Measurements from ENCODE around the gene NANP. TPM values are rescaled to one million over a fixed set of nuclear protein-coding genes. Genes with fewer than 3 reads are reported as not detected.

Gene NANP
- total and polyA plus RNA-seq, 9 of the 15 experiments (the other 6 are each of a cell fraction or from before 2014, with no cell fraction given) = 5.4 to 8.4 (median 6.9) TPM

DNA sequence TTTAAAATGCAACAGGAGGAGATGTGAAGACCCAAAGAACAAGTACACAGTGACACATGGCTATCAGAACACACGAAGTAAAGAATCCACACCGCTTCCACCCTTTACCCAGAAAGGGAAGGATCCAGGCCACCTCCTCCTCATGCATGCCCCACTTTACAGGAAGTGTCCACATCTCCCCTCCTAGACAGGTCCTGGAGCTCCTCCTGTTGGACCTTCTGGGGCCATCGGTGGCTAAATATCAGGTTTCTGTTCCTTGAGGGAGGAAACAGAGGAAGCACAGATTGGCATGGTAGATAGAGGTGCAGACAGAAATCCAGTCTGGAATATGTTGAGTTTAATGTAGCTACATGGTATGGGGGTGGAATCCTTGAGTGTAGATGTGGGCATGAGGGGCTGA is 49.4 kb downstream of the NANP start:
- no peaks in the 10 kb centered on the region for H3K9me1 ChIP-seq (ENCODE audit: control insufficient read depth, insufficient read depth, low read length)
- intact Hi-C loops (cut with micrococcal nuclease) (loop anchor here (10.0 kb wide), 1 partner anchor 100 kb away; no protein-coding TSS in a partner anchor), in situ Hi-C loops (cut with MboI) (no loop called here)
- no peaks in the 10 kb centered on the region for H4K20me1 ChIP-seq (replicated peaks; ENCODE audit: control insufficient read depth, insufficient read depth, low read length)
- H2AFZ ChIP-seq (ENCODE audit: low read depth, low read length) = no peak overlapping the region
- H3K27ac ChIP-seq (ENCODE audit: extremely low read depth, low read depth, low read length) = no peak overlapping the region
- no peak overlapping the region for H3K9ac ChIP-seq (ENCODE audit: insufficient read depth in 1 of 2, low read depth in 2 of 2, low read length in 2 of 2)
- no peaks in the 10 kb centered on the region for H3K4me1 ChIP-seq (replicated peaks in 1 of 2; ENCODE audit: control insufficient read depth in 2 of 2, insufficient read depth in 2 of 2, low read length in 2 of 2)
- no peak overlapping the region for H3K4me3 ChIP-seq
- H3K4me2 ChIP-seq (ENCODE audit: insufficient read depth, low read length) = no peak overlapping the region
- H3K9me3 ChIP-seq (replicated peaks; ENCODE audit: control insufficient read depth, insufficient read depth, low read depth, low read length) = no peaks in the 10 kb centered on the region
- peaks cover 0 to 20% of the 10 kb centered on the region in 2 experiments; a peak in 2 of 5 replicates for H3K27me3 ChIP-seq (ENCODE audit: control insufficient read depth in 2 of 2, insufficient read depth in 2 of 2, low read length in 2 of 2)
- CTCF ChIA-PET (ENCODE audit: low intra/inter-chr PET ratio) = no interaction called here
- H3K79me2 ChIP-seq (ENCODE audit: control insufficient read depth, insufficient read depth, low read length) = no peaks in the 10 kb centered on the region
- POLR2A ChIA-PET = interaction anchor here (0.9 kb wide), 1 partner anchor 10 kb away, joined by 3 read pairs; no protein-coding TSS in a partner anchor
- DNase-seq (ENCODE audit: extremely low read depth in 1 of 4, low spot score in 3 of 4) (peak in 3 of 4 experiments; percentile 9 to 23 (median 22)), FAIRE-seq (no peak), ATAC-seq (peak; percentile 72)
- 6% methylated on average over 2 of the region's 3 CpGs for WGBS (ENCODE audit: insufficient coverage, low coverage, missing lambda C conversion rate)
- no peaks in the 10 kb centered on the region for H3K36me3 ChIP-seq (ENCODE audit: control insufficient read depth, insufficient read depth, low read length)
- BruUV-seq (replicated peaks) = no TSS peak
- TF ChIP-seq, protein P1, sequence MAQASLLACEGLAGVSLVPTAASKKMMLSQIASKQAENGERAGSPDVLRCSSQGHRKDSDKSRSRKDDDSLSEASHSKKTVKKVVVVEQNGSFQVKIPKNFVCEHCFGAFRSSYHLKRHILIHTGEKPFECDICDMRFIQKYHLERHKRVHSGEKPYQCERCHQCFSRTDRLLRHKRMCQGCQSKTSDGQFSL (CRISPR knock-in tag; IDR thresholded peaks at IDR 0.05) = no peak
- TF ChIP-seq, protein P1 (tag; IDR thresholded peaks at IDR 0.05) = no peak
- TF ChIP-seq, protein P2, sequence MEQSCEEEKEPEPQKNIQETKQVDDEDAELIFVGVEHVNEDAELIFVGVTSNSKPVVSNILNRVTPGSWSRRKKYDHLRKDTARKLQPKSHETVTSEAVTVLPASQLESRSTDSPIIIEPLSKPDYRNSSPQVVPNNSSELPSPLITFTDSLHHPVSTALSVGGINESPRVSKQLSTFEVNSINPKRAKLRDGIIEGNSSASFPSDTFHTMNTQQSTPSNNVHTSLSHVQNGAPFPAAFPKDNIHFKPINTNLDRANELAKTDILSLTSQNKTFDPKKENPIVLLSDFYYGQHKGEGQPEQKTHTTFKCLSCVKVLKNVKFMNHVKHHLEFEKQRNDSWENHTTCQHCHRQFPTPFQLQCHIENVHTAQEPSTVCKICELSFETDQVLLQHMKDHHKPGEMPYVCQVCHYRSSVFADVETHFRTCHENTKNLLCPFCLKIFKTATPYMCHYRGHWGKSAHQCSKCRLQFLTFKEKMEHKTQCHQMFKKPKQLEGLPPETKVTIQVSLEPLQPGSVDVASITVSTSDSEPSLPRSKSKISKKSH (CRISPR knock-in tag; IDR thresholded peaks at IDR 0.05) = no peak
- TF ChIP-seq, protein P3, sequence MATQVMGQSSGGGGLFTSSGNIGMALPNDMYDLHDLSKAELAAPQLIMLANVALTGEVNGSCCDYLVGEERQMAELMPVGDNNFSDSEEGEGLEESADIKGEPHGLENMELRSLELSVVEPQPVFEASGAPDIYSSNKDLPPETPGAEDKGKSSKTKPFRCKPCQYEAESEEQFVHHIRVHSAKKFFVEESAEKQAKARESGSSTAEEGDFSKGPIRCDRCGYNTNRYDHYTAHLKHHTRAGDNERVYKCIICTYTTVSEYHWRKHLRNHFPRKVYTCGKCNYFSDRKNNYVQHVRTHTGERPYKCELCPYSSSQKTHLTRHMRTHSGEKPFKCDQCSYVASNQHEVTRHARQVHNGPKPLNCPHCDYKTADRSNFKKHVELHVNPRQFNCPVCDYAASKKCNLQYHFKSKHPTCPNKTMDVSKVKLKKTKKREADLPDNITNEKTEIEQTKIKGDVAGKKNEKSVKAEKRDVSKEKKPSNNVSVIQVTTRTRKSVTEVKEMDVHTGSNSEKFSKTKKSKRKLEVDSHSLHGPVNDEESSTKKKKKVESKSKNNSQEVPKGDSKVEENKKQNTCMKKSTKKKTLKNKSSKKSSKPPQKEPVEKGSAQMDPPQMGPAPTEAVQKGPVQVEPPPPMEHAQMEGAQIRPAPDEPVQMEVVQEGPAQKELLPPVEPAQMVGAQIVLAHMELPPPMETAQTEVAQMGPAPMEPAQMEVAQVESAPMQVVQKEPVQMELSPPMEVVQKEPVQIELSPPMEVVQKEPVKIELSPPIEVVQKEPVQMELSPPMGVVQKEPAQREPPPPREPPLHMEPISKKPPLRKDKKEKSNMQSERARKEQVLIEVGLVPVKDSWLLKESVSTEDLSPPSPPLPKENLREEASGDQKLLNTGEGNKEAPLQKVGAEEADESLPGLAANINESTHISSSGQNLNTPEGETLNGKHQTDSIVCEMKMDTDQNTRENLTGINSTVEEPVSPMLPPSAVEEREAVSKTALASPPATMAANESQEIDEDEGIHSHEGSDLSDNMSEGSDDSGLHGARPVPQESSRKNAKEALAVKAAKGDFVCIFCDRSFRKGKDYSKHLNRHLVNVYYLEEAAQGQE (IDR thresholded peaks at IDR 0.05; ENCODE audit: borderline replicate concordance) = peak; percentile 38; the same call in 1 of the 2 replicates
- TF ChIP-seq, protein P3 (CRISPR knock-in tag; IDR thresholded peaks at IDR 0.05; ENCODE audit: low read depth) = no peak
- no peak for TF ChIP-seq BMI1 (IDR thresholded peaks at IDR 0.05; ENCODE audit: low read length)
- TF ChIP-seq ZFP36 (IDR thresholded peaks at IDR 0.05; ENCODE audit: low read depth, low read length, partially characterized antibody) = peak; percentile 15
- TF ChIP-seq SPI1 (IDR thresholded peaks at IDR 0.05; ENCODE audit: borderline replicate concordance, low read depth, low read length) = 0 out of 2 replicates have a peak, but pooled peaks have one; percentile 4
- TF ChIP-seq, protein P4, sequence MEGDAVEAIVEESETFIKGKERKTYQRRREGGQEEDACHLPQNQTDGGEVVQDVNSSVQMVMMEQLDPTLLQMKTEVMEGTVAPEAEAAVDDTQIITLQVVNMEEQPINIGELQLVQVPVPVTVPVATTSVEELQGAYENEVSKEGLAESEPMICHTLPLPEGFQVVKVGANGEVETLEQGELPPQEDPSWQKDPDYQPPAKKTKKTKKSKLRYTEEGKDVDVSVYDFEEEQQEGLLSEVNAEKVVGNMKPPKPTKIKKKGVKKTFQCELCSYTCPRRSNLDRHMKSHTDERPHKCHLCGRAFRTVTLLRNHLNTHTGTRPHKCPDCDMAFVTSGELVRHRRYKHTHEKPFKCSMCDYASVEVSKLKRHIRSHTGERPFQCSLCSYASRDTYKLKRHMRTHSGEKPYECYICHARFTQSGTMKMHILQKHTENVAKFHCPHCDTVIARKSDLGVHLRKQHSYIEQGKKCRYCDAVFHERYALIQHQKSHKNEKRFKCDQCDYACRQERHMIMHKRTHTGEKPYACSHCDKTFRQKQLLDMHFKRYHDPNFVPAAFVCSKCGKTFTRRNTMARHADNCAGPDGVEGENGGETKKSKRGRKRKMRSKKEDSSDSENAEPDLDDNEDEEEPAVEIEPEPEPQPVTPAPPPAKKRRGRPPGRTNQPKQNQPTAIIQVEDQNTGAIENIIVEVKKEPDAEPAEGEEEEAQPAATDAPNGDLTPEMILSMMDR (IDR thresholded peaks at IDR 0.05 in 2 of 3, conservative IDR thresholded peaks at IDR 0.05 in 1 of 3; ENCODE audit: insufficient read depth in 2 of 3, low read depth in 1 of 3, low read length in 3 of 3) = peak; percentile 32 to 49 (median 39); a peak in 5 of 6 replicates
- no peak for TF ChIP-seq ZNF124 (CRISPR knock-in tag; IDR thresholded peaks at IDR 0.05)
